T-helper 22 cell (primary cell): ENCODE results near the gene MARCHF2.

Experiments used
- DNase-seq: peaks from one replicate; pipeline ENCODE4 v3.0.0-alpha.2; 2020; ENCODE audit warnings: low read depth

The MARCHF2 gene

DNA sequence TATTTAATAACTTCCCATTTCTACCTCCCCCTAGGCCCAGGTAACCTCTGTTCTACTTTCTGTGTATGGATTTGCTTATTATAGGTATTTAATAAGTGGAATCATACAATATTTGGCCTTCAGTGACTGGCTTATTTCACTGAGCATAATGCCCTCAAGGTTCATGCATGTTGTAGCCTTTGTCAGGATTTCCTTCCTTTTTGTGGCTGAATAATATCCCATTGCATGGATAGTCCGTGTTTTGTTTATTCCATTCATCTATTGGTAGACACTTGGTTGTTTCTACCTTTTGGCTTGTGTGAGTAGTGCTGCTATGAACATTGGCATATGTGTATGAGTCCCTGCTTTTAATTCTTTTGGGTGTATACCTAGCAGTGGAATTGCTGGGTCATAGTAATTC, 41.1 kb downstream of the MARCHF2 start:
- no peak for DNase-seq

DNA sequence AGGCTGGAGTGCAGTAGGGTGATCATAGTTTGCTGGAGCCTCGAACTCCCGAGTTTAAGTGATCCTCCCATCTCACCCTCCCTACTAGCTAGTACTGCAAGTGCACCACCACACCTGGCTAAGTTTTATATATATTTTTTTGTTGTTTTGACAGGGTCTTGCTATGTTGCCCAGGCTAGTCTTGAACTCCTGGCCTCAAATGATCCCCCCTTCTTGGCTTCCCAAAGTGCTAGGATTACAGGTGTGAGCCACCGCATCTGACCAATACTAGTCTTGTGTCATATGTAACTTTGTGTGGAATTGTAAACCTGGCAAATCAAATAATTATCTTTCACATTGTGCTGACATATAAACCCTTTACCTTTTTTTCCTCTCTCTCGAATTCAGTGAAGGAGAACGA, 41.9 kb downstream of the MARCHF2 start:
- no peak for DNase-seq

DNA sequence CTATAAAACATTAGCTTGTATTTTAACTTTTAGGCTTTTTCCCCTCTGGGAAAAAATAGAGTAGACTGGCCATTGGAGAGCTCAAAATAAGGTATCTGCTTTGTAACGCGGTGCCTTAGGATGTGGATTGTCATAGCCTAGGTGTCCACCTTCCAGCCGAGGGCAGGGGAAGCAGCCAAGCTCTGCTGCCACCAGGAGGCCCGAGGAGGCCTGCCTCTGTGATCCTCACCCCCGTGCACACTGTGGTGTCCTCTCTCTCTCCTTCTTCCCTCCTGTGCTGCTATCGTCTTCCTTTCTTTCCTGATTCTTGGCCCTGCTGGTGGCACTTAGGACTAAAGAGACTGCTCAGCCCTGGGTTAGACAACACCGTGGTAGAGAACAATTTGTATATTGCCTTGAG, 43.0 kb downstream of the MARCHF2 start:
- DNase-seq: no peak

DNA sequence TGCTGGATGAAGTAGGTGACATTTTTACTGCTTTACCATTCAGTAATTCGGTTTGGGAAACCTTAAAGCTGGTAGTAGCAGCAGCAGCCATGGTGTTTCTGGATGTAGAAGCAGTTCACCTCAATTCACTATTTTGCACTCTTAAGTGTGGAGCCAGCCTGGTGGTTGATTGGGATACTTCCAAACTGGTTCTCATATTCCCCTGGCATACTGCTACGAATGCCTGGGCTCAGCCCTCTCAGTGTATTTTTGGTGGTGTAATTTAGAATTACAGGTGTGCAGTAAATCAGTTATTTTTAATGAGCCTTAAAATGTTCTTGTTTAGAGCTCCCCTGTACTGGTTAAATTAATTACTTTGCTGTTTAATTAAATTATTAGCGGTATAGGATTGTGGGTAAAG, 44.1 kb downstream of the MARCHF2 start:
- no peak for DNase-seq

DNA sequence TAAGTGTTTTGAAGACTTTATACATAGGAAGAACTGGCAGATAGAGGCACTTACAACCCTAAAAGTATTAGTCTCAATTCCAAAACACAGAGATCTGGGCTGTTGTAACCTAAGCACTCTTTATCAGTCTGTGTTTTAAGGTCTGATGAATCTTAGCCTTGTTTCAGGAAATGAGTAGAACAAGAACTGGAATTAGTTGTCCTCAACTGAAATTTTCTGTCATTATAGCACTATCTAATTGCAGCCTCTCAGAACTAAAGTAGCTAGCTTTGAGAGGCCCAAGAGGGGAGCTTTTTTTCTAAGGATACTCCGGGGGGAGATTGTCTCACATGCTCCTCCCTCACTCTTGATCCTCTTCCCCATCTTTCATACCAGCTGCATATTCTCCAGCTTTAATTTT, 44.7 kb downstream of the MARCHF2 start:
- no peak for DNase-seq

DNA sequence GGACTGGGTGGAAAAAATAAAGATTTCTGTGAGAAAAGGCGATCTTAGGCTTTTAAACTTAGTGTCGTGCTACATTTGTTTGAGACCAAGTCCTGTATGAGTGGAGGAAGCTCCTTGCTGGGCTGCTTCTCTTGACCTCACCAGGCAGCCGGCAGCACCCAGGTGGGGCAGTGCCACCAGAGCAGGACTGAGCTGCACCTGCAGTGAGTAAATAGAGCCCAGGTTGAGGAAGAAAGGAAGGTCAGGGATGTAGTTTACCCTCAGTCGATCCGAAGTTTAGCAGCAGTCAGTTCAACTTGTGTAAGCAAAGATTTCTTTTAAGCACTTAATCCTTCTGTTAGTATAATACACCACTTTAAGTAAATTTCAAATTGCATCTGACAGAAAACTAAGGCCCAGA, 45.3 kb downstream of the MARCHF2 start:
- DNase-seq: no peak

DNA sequence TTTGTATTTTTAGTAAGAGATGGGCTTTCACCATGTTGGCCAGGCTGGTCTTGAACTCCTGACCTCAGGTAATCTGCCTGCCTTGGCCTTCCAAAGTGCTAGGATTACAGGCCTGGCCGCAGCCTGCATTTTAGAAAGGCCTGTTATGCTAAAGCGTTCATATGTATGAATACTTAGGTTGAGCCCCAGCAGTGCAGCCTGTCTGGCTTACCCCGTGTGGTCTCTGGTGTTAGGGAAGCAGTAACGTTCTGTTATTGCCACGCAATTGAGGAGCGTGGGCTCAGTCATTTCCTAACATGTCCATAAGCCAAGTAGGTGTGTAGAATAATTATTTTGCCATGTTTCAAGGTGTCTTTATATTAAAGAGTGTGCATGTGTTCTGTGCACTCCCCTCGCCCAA, 46.0 kb downstream of the MARCHF2 start:
- no peak for DNase-seq

DNA sequence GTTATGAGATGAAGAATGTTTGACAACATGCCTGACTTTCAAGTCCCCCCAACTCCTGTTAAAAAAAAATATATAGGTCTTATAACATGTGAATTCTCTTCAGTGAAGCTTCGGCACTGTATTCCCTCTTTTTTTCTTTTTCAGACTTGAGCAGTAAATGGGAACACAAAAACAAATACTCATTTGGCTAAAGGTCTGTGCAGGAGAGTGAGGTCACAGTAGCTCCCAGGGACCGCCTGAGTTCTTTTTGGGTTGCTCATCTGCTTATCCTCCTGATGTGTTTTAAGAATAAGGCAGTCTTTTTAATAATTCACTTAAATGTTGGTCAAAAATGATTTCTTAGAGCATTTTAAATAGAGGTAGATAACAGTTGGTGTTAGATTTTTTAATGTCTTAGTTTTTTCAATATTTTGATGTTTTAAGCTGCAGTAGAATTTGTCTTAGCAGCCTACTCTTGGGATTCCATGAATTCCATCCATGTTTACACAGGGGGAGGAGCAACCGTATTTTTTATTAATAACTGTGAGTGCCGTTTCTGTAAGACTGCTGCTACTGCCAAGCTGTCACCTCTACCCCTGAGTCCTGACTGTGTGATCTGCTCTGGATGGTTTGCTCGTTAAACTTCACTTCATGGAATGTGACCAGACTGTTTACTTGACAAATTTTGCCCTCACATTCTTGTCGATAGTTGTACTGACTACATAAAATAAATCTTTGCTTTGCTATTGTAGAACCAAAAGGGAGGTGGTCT, 46.6 kb downstream of the MARCHF2 start:
- DNase-seq: no peak

DNA sequence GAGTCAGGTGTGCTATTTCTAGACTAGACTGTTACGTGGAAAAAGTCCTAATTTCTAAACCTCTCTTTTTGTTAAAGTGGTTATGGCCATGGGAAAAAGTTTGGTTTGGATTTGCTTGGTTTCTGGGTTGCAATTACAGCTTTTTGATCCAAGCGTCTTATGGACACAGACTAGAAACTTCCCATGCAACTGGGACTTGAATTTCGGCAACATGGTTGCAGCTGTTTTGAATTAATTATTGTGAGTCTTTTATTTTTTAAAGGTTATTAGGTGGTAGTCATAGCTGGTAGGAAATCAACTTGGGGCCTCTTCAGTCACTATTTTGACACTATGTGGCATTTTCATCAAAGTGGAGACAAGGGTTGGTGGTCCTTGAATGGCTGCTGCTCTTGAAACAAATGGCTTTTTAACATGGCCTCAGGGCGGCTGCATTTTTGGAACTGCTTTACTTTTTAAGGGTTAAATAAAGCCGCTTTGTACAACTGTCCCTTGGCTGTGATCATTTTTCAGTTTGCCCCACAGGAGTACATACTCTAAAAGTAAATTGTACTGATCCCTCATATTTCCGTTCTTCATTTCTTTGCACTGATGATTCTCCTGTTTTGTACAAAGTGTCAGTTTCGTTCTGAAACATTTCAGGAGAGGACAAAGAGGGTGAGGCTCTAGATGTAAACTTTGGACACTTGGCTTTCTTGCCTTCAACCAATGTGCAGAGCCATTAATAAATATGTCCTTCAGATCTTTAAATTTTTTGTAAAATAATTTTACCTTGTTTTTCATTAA, 47.6 kb downstream of the MARCHF2 start:
- DNase-seq: no peak

DNA sequence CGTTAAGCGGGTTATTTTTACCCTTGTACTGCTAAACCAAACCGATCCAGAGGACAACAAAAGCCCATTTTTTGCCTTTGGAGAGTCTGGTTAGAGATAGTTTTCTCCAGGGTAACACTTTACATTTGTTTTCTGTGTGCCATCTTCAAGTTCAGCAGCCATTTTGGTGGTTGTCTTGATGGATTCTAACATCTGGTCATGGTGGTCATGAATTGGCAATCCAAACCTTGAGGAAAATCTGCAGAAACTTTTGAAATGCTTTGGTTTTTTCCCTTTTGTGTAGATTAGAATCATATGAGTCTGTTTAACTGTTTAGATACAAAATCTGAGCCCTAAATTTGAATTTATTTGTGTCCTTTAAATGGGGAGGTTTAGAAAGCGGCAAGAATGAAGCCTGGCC, 48.3 kb downstream of the MARCHF2 start:
- DNase-seq: no peak

DNA sequence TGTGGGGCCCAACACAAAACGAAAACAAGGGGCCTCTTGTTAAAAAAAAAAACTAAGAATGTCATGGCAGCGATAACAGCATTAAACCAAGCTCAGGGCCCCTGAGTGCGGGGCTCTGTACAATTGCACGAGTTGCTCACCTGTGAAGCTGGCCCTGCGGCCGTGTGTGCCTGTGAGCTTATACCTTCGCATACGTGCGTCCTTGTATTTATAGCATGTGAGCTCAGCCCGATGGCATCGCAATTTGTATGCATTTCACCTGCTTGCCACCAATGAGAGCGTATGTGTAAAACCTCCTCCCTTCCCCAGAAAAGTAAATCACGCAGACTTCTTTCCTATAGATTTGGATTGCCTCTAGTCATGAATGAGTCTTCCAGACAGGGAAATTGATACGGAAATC, 48.8 kb downstream of the MARCHF2 start:
- no peak for DNase-seq

DNA sequence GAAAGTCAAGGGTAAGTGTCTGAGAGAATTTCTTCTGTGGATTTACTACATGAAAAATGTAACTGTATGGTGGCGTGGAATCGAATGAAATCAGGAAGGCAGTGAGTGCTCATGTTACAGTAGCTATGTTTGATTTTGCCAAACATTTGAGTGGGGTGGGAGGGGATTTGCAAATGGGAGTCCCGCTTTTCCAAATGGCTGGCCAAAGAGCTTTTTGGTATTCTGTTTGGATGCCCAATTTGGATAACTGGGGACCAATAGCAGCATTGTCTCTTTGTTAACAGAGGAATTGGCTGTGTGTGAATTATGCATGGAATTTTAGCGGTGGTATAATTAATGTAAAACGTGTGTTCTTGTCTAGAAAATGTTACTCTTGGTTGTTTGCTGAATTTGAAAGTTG, 49.5 kb downstream of the MARCHF2 start:
- no peak for DNase-seq

DNA sequence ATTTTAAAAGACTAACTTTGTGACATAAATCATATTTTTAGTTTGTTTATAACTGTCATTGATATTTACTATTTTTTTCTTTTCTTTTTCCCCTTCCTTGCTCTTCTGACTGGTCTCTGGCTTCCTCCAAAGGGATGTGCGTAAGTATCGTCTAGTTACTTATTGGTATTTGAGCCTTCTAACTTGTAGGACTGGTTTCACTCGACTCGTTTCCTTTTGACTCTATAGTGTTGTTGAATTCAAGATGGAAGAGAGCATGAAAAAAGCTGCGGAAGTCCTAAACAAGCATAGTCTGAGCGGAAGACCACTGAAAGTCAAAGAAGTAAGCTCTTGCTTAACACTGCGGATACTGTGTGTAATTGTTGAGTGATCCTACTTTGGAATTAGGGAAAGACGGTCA, 50.3 kb downstream of the MARCHF2 start:
- no peak for DNase-seq

DNA sequence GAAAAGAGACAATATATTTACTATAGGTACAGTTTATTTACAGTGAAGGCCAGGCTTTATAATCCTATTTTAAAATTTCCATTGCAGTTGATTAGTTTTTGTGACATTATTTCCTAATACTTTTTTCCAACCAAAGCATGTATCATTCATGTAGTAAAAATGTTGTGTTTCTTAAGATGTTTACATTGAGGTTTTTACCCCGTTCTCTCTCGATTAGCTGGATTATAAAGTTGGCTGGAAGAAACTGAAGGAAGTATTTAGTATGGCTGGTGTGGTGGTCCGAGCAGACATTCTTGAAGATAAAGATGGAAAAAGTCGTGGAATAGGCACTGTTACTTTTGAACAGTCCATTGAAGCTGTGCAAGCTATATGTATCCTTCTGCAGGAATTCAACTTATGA, 52.9 kb downstream of the MARCHF2 start:
- no peak for DNase-seq

DNA sequence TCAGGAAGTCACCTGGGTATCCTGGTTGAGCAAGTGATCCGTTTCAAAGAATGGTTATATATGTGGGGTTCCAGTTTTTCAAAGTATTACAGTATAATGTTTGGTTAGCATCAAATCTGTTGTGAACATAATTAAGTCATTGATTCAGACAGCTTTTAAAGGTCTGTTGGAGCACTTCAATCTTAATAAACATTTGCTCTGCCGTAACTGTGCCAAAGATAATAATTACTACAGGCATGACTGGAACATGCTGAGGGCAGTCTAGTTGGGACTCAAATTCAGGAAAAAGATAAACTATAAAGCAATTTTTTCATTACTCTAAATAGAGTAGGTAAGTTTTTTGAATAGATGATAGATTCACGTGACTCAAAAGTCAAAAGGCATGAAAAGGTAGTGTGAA, 55.0 kb downstream of the MARCHF2 start:
- no peak for DNase-seq

DNA sequence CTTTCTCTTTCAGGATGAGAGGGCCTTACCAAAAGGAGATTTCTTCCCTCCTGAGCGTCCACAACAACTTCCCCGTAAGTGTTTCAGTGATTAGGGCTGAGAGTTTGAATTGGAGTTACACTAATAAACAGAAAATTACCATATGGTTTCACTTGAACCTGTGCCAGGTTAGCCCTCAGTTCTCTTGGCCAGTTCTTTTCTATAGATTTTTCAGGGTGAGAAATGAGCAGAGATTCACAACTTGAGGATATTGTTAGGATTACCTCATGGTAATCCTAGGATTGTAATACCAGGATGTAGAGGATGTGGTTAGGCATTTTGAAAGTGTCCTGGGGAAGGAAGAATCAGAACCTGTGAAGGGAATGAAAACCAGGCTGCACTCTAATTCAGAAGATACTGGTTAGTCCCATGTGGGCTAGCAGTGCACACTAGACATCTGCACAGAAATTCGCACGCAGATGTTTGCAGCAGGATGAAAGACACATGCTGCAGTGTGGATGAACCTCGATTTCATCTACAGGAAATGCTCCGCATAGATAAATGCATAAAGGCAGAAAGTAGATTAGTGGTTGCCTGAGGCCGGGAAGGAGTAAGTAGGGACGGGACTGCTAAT, 55.8 kb downstream of the MARCHF2 start:
- no peak for DNase-seq

DNA sequence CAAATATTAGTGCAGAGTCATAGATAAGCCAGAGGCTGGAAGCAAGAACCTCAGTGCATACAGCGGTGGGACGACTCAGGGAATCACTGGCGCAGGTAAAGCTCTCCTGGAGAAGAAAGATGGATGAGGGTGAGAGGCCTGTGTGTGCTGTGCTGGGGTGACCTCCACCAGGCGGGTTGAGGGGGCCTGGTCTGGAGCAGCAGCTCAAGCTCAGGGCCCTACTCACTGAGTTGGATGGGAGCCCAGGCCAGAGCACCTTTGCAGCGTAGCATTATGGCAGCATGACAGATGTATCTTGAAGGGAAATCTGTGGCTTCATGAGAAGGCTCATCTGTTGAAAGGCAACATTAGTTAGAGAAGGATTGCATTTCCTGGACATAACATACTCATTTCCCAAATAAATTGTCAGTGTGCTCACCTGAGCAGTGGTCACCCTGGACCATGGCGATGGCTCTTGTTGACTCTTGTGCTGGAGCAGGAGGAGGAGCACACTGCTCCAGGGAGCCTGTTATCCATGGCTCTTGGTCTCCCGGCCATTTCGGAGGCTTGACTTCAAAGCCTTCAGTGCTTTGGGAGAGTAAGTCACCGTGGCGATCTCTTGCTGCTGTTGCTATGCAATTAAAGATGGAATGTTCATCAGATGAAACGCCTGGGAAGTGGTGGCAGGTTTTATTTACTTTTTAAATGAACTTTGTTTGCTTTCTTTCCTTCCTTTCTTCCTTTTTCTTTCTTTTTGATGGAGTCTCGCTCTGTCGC, 56.7 kb downstream of the MARCHF2 start:
- no peak for DNase-seq

DNA sequence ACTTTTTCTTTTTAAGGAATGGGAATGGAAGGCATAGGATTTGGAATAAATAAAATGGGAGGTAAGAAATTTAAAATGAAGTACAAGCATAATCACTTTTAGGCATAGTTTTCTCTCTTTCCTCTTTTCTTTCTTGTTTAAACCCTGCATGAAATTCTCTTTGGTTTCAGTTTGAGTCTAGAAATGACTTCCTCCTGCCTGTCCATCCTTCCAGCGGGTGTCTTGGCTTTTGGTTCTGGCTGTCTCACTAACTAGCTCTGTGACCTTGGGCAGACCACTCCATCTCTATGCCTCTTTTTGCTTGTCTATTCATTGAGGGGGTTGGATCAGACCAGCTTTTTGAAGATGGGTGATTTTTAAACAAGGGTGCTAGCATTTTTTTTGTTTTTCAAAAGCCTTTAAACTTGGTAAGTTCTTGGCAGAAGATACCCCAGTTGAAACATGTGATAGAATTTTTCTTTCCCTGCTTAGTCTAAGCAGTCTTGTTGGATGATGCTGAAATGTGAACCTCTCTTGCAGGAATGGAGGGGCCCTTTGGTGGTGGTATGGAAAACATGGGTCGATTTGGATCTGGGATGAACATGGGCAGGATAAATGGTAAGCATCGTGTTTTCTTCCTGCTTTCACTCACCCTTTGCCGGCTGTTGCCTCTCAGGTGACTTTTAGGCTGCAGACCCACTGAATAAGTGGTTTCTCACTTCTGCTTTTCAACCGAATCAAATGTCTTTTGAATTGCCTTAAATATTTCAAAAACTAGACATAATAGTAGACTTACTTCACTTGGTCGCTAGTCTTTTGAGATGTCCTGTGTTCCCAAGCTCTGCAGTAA, 60.8 kb downstream of the MARCHF2 start:
- no peak for DNase-seq

DNA sequence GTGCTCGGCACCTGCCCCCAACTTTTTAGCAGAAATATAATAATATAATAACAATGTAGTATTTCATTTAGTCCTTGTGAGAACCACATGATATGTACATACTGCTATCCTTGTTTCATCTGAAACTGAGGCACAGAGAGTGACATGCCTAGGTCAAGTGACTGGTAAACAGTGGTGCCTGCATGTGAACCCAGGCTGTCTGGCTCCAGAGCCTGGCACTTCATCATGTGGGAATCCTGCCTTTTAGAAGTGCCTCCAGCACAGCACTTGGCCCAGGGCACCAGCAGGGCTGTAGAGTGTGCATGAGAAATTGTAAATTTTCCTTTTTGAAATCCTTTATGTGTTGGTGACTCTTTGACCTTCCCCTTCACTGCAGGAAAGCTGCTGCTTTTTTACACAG, 61.9 kb downstream of the MARCHF2 start:
- no peak for DNase-seq

DNA sequence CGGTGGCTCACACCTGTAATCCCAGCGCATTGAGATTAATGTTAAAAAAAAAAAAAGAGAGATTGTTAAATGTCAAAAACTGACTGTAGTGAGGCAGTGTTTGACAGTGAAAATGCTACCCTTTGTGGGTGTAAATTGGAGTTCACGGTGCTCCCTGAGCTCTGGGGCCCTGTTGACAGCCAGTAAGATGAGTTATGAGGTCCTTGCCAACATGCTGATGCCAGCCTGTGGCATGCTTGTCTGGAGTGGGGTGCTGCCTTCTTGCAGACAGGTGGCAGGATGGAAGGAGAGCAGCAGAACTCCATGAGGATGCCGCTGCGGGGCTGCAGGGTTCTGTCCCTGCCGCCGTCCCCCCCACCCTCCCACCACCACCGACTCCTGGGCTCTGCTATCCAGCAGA, 63.4 kb downstream of the MARCHF2 start:
- DNase-seq: no peak

DNA sequence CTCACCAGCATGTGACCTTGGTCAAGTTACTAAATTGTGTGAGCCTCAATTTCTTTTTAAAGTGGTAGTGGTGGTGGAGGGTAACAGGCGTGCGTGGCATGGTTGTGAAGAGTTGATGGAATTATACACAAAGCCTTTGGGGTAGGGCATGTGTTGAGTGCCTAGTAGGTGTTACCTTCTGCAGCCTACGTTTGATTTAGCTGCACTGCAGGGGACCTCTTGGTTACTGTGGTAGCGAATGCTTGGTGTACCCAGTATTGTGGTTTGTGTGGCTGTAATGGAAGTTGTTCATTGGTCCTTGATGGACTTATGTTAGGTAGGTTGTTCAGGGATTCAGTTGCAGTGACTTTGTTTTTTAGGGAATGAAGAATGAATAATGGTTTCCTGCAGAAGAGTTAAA, 64.8 kb downstream of the MARCHF2 start:
- no peak for DNase-seq

DNA sequence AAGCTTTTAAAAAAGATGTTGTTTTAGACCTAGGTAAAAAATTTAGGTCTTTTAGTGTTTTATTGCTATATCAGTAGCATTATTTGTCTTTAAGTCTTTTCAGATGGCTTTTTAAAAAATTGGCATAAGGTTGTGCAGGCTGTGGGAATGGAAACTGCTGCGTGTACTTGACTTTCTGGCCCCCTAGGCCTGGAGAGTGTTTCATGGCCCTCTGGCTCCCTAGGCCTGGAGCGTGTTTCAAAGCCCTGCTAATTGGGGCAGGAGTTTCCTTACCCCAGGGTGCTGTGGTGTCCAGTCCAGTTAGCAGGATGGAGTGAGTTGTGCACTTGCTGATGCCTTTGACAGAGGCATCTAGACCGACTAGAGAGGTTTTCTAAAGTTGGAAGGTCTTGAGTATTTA, 65.5 kb downstream of the MARCHF2 start:
- DNase-seq: no peak
